Heart left ventricle (tissue), 16 donors: Measurements from ENCODE around the gene ULK4. TPM values are rescaled to one million over a fixed set of nuclear protein-coding genes. Genes with fewer than 3 reads are reported as not detected.
A peak's percentile ranks its signal among the peaks of the same experiment; 100 is the strongest.

ENCODE experiments used
- ATAC-seq, 4 donors: fragments of 200-7000 bp; cut with Tn5 transposase; one replicate each; pipeline ENCODE4 v1.9.1; 2020 to 2022; ENCODE audit warnings: moderate library complexity in 4 of 4, mild to moderate bottlenecking in 3 of 4, moderate number of reproducible peaks in 1 of 4
- DNase-seq, 5 donors: peaks; one replicate each; pipeline ENCODE4 v3.0.0-alpha.2; 2020
- H3K27ac ChIP-seq, 12 donors: fragments of 200-600 bp; sonication (generic) in 4 of 12; one replicate each; pipeline versions ENCODE4 v1.5.0 to v1.8.0; 2016 to 2022; ENCODE audit warnings: mild to moderate bottlenecking in 2 of 12
- H3K27me3 ChIP-seq, 9 donors: fragments of 200-600 bp; sonication (generic) in 2 of 9; one replicate each; pipeline versions ENCODE4 v1.5.1 to v1.8.0; 2016 to 2022; ENCODE audit warnings: mild to moderate bottlenecking in 3 of 9
- H3K36me3 ChIP-seq, 9 donors: fragments of 200-600 bp; sonication (generic) in 2 of 9; one replicate each; pipeline versions ENCODE4 v1.5.0 to v1.8.0; 2018 to 2022; ENCODE audit warnings: mild to moderate bottlenecking in 2 of 9
- H3K4me1 ChIP-seq, 12 donors: fragments of 200-600 bp; sonication (generic) in 4 of 12; one replicate each; pipeline versions ENCODE4 v1.5.0 to v1.8.0; 2016 to 2022; ENCODE audit warnings: mild to moderate bottlenecking in 3 of 12
- H3K4me3 ChIP-seq, 12 donors: fragments of 200-600 bp; sonication (generic) in 4 of 12; one replicate each; pipeline versions ENCODE4 v1.5.0 to v1.8.0; 2017 to 2022; ENCODE audit warnings: mild to moderate bottlenecking in 9 of 12, moderate library complexity in 4 of 12
- H3K9me3 ChIP-seq, 12 donors: fragments of 200-600 bp; sonication (generic) in 4 of 12; one replicate each; pipeline versions ENCODE4 v1.5.0 to v1.8.0; 2016 to 2022; ENCODE audit warnings: mild to moderate bottlenecking in 1 of 12
- POLR2A ChIP-seq, 2 donors: fragments of 450-650 bp; IDR thresholded peaks; one replicate each; pipeline ENCODE4 v1.6.1; 2017; ENCODE audit warnings: antibody characterized with exemption in 2 of 2, mild to moderate bottlenecking in 2 of 2, moderate library complexity in 2 of 2
- WGBS, 4 donors: extraction: QIAGEN DNeasy Blood & Tissue Kit in 2 of 4; methylation state at CpG; one replicate each; pipeline versions ENCODE4 v1.1.5 to v1.1.7; 2013 to 2018; 5-methylcytosine and 5-hydroxymethylcytosine counted together
- intact Hi-C, 10 donors: fragments of 100-400 bp; cut with DNase I; formaldehyde crosslinking; loops; one replicate each; pipeline versions ENCODE4 v1.11.1 to v1.14.2; 2022
- polyA plus RNA-seq, 2 donors: library from polyadenylated mRNA; stranded (reverse); fragments of 200-250 nt; gene quantifications; one replicate each; pipeline ENCODE4 v1.2.3, GENCODE V29; 2013
- total RNA-seq, 9 donors: library from RNA; depleted of rRNA in 2 of 9; stranded (reverse); fragments of >200 nt in 2 of 9; fragmentation: NEBNext Ultra II Directional in 3 of 9; extraction: Animal tissue kit (Norgen Biotek cat#: 25700) in 3 of 9; gene quantifications; one replicate each; pipeline versions ENCODE4 v1.1.0 to v1.2.4, GENCODE V29; 2016 to 2023
- TF ChIP-seq, protein P1 (sequence below), 12 donors: fragments of 200-600 bp; sonication (generic) in 4 of 12; IDR thresholded peaks; one replicate each; pipeline versions ENCODE4 v1.5.0 to v1.8.0; 2018 to 2022; ENCODE audit warnings: antibody characterized with exemption in 12 of 12, mild to moderate bottlenecking in 5 of 12
- donor health status: ischemic (EF 13 %, LVEDD 7.1; RV severe dilation, severe dysfunction).
- donor health status: healthy with polysubstance abuse.
- donor health status: DM: no; HTN: yes; CAD: no.
- donor health status: DM: no; HTN: no; CAD: no.
- donor health status: ischemic (EF 25% LVEDD 6.9; RV normal size, moderate dysfunction).
- donor health status: ischemic (EF 25% LVEDD 5.7; RV mildly dilated, moderate dysfunction).
- donor health status: healthy.
- donor health status: DM: yes; HTN: yes; CAD: no.
- donor health status: ischemic (EF 35%, LVEDD 5.7; RV mildly dilated, moderate dysfunction).
- donor health status: nonischemic (EF 11% LVEDD 7.7; RV severe dilation, severe dysfunction).
- donor health status: DM: yes; HTN: yes; CAD: no.
- donor health status: PGD.
- donor health status: ischemic (EF 29% LVEDD 5.4; RV normal size, mild dysfunction).
- donor health status: nonischemic (EF 23%, LVEDD 6.1; RV moderate dilation, normal function).

ULK4 gene
- total and polyA plus RNA-seq, 11 donors = 0.91 to 6.1 (median 2.1) TPM

GRCh38 chr3:41202834-41203345 lies 759.0 kb downstream of the ULK4 start:
- H3K27me3 ChIP-seq = no peaks in the 10 kb centered on the region
- H3K4me3 ChIP-seq = peak overlapping the region in 9 of 12 donors; percentile 75 to 90 (median 84)
- TF ChIP-seq POLR2A (IDR thresholded peaks at IDR 0.05) = no peak
- TF ChIP-seq, protein P1, sequence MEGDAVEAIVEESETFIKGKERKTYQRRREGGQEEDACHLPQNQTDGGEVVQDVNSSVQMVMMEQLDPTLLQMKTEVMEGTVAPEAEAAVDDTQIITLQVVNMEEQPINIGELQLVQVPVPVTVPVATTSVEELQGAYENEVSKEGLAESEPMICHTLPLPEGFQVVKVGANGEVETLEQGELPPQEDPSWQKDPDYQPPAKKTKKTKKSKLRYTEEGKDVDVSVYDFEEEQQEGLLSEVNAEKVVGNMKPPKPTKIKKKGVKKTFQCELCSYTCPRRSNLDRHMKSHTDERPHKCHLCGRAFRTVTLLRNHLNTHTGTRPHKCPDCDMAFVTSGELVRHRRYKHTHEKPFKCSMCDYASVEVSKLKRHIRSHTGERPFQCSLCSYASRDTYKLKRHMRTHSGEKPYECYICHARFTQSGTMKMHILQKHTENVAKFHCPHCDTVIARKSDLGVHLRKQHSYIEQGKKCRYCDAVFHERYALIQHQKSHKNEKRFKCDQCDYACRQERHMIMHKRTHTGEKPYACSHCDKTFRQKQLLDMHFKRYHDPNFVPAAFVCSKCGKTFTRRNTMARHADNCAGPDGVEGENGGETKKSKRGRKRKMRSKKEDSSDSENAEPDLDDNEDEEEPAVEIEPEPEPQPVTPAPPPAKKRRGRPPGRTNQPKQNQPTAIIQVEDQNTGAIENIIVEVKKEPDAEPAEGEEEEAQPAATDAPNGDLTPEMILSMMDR (IDR thresholded peaks at IDR 0.05) = peak in 11 of 12 donors; percentile 18 to 63 (median 41)
- H3K4me1 ChIP-seq = peaks cover 6 to 76% (median 65%) of the 10 kb centered on the region in 12 donors
- H3K27ac ChIP-seq = peak overlapping the region in 6 of 12 donors; percentile 4 to 99 (median 98)
- peak in 1 of 5 donors; percentile 19 for DNase-seq
- no peak for ATAC-seq
- H3K9me3 ChIP-seq = no peaks in the 10 kb centered on the region
- intact Hi-C loops = loop anchor here in 7 of 10 donors (2.0 to 10.0 kb wide), 10 partner anchors 228 to 621 kb away; no protein-coding TSS in a partner anchor
- H3K36me3 ChIP-seq = no peaks in the 10 kb centered on the region

DNA sequence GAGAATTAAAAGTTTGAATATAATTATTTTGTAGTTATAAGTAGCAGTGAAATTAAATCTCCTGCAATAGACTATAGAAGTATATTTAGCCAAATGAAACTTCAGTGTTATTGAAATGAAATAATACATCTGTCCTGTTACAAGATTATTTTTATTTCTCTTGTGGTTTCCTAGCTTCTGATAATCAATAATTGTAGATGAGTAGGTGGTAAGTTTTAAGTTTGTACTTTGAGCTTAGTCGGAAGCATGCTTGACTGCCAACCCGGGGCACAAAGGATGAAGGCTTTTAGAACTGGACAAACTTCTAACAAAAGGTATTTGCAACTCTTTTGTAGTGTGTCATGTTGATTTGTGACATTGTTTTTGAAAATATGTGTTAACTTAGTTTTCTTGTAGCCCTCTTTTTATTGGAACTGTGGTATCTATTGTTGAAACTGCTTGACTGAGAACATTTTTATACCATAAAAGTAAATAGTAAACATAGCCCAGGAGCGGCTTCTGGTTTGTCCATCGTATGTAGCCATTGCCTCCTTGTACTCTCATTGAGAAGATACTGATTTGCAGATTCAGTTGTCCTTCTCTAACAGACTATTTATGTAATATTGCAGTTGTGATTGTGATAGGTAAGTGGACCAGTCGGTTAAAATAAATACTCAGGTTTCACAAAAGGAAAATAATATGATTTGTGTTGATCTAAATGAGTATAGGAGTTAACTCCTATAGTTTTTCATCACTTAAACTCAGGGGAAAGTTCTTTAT lies 759.6 kb downstream of the ULK4 start:
- H3K4me1 ChIP-seq = peaks cover 6 to 69% (median 59%) of the 10 kb centered on the region in 12 donors
- ATAC-seq (no peak), DNase-seq (no peak)
- no peaks in the 10 kb centered on the region for H3K36me3 ChIP-seq
- peak overlapping the region in 9 of 12 donors; percentile 4 to 99 (median 39) for H3K27ac ChIP-seq
- TF ChIP-seq POLR2A (IDR thresholded peaks at IDR 0.05) = no peak
- TF ChIP-seq, protein P1 (IDR thresholded peaks at IDR 0.05) = no peak
- WGBS, 4 donors = 20 to 29% (median 22%) methylated on average over 5 of the region's 5 CpGs
- peak overlapping the region in 10 of 12 donors; percentile 75 to 90 (median 85) for H3K4me3 ChIP-seq
- H3K9me3 ChIP-seq = no peaks in the 10 kb centered on the region
- intact Hi-C loops = loop anchor here in 7 of 10 donors (2.0 to 10.0 kb wide), 10 partner anchors 227 to 620 kb away; no protein-coding TSS in a partner anchor
- H3K27me3 ChIP-seq = no peaks in the 10 kb centered on the region

- intact Hi-C loops = loop anchor here in 8 of 10 donors (2.0 to 10.0 kb wide), 10 partner anchors 174 to 618 kb away; no protein-coding TSS in a partner anchor
- Histone ChIP-seq H3K4me1 (peaks cover 6 to 55% (median 43%) of the 10 kb centered on the region in 12 donors), H3K36me3 (no peaks in the 10 kb centered on the region)
These were observed 761.3 kb downstream of the ULK4 start for GRCh38 chr3:41200669-41201021.

More at GRCh38 chr3:41200669-41201021, 761.3 kb downstream of the ULK4 start:
- no peak for TF ChIP-seq POLR2A (IDR thresholded peaks at IDR 0.05)
- TF ChIP-seq, protein P1 (IDR thresholded peaks at IDR 0.05) = no peak
- Histone ChIP-seq H3K4me3 (peak overlapping the region; percentile 47 to 90 (median 84)), H3K27me3 (no peaks in the 10 kb centered on the region), H3K27ac (peak overlapping the region in 11 of 12 donors; percentile 95 to 99 (median 97)), H3K9me3 (no peaks in the 10 kb centered on the region)
- ATAC-seq (no peak), DNase-seq (peak in 1 of 5 donors; percentile 17)
- WGBS, 4 donors = 0% methylated on average over 7 of the region's 7 CpGs
